Measurements from ENCODE around the gene MGMT.

Gene MGMT

DNA sequence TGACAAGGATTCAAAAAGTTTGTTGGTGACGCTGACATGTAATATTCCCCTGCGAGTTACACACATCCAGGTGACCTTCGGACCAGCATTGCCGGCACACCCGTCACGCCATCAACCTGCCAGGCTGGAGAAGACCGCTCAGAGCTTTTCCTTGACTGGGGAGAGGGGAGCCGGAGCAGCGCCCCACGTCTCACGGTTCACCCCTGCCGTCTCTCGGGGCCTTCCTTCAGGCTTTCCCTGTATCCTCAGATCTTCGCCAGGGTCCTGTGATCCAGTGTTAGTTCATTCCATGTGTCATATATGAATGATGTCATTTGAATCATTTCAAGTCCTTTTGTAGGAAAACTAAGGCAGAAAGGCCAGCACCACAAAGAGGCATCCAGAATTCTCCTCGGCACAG is 127.8 kb downstream of the MGMT start:
- DNase-seq (ENCODE audit: low spot score): no peak

DNA sequence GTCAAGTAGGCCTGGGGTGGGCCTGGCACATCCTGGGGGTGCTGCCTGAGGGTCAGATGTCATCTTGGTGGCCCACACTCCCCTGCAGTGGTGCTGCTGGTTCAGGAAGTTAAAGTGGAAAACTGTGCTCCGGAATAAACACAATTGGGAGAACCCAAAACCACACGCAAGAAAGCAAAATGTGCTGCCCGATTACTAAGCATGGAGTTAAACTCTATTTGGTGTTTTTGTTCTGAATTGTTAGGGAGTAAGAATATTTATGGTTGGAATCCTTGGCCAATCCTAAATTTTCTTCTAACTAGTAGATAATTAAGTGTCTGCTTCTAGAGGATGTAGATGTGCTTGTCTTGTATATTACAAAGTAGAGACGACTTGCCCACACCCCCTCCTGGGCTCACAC is 131.4 kb downstream of the MGMT start:
- DNase-seq (ENCODE audit: low spot score): no peak

DNA sequence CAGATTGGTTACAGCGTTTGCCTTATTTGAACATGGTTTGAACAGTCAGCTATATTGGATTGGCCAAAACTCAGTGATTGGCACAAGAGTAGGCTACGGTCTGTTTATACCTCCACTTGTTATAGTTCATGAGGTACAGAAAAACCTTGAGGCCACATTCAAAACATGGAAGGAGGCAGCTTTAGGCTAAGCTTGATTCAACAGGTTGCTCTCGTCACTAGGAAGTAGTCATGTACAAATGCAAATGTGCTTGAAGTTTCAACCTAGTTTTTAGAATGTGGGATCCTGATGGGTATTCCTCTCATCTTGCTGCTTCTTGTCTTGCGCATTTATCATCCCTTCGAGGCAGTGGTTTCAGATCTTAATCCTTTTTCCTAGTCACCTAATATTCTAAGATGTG is 132.1 kb downstream of the MGMT start:
- DNase-seq (ENCODE audit: low spot score): no peak

DNA sequence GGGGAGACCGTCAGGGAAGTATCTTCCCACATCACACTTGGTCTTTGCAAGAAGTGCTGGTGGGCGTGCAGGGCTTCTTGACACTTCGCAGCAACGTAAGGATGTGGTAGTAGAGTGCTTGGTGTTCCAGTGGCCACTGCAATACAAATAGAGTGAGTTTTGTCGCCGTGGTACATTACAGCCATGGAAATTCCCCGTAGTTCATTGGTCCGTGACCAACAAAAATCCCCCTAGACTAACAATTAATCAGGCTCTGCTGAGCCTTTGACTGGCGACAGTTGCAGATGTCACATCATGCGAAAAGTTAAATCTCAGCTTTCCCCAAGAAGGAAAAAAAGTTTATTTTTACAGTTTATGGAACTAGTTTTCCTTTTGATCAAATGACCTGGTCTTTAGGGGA is 134.7 kb downstream of the MGMT start:
- no peak for DNase-seq (ENCODE audit: low spot score)

DNA sequence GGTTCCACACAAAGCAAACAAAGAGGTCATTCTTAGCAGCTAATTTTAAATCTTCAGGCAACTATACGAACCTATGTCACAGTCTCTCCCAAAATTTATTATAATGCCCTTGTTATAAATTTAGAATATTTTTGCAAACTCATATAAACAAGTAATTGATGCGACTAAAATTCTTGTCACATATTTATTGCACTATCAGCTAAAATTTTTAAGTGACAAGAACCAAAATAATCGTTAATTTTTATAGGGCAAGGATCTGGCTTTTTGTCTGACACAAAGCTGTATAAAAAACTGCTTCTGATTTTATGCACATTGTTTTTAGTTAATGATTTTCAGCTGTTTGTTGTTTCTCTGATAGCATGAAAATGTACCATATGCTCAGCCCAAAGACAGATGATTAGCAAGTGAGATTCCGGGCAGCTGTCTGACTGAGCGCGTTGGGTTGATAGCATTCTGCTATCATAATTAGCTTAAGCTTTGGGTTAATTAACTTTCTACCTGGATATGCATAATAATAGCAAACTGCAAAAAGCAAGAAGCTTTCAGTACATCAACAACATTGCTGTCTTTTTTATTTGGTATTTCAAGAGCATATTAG is 136.0 kb downstream of the MGMT start:
- DNase-seq (ENCODE audit: low spot score): no peak

DNA sequence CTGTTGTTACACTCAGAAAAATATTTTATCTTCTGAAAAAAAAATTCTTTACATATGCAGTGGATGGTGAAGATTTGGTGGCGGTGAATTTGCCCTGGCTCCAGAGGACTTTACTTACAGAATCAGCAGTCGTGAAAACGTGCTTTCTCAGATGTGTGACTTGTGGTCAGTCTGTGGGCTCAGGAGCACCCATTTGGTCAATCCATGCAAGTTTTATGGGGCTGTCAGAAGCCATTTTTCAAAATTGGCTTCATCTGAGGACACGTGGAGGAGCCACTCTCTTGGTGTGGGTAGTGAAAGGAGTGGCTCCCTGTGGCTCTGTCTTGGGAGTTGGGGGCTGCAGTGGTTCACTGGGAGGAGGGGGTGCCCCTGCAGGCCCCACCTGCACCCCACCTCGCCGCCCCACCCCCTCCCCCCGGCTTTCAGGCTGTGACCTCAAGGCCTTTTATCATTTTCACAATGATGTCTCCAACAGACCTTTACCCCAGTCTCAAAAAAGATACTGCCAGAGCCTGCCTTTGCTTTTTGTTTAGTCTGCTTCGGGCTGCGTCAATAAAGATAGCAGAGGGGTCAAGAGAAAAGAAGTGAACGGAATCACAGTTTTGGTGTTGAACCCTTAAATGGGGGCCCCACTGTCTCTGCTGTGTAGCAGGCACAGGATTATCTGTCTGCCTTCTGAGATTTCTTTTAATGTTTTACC is 137.4 kb downstream of the MGMT start:
- DNase-seq (ENCODE audit: low spot score): no peak

DNA sequence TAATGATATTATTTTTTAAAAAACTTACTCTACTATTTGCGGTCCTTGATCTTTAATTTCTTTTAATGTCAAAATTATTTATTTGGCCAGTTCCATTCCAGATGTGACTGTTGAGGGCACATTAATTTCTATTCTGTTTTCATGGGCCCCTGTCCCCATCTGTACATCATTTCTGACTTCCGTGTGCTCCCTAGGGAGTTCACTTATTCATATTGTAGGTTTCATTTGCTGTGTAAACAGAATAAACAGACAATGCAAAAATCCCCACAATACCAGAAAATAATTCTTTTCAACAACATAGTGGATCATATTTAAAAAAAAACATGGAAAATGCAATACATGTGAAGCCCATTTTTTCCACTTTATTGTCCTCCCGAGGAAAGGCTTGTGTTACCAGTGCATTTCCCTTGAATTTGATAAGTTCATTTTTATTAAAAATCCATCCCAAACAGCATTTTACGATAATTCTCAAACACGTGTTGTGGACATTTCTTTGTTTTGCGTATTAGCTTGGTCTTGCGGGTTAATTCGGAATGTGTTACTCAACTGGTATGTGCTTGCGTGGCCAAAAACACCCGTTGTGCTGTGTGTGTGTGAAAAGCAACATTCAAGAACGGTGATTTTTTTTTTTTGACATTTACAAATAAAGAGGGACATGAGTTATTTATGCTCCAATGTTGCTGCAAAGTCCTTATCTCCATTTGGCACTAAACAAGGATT is 138.4 kb downstream of the MGMT start:
- DNase-seq (ENCODE audit: low spot score): peak; percentile 10

DNA sequence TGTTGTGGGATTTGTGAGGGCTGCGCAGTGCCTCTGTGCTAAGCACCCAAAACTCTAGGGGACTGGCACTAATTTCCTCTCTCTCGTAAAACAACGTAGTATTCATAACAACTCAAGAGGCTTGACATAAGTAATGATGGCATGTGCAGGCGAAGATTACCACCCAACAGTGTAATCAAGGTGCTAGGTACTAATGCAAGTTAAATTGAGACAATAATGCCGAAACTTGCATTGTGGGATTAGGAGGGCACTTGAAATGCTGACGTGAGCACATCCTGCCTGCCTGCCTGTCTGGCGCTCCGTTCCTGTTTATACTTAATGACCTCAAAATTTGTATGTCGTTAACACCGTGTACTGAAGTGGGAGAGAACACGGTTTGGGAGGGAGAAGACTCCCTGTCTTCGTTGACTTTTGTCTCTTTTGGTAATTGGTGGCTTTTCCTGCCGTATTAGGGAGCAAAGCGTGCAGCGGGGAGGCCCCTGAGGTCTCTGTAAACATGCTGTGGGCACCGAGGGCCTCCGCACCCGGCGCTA is 139.0 kb downstream of the MGMT start:
- DNase-seq (ENCODE audit: low spot score): no peak

DNA sequence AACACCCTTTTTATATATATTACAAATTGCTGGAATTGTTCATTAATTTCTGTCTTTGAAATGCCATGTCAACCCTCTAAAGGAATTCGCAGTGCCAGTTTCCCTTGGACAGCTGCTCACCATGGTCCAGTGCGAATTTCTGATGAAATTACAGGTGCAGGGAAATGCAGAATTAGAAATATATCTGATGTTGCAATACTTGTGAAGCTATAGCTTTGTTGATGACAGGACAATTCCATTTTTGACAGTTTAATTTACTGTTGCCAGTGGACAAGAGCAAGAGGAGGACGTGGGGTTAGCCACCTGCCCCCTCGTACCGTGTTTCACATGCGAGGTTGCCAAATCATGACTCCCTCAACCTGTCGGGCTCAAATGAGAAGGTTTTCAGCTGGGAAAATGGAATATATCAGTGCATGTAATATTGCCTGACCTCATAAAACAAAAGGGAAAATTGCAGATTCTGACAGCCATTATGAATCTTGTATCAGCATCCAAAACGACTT is 140.6 kb downstream of the MGMT start:
- DNase-seq (ENCODE audit: low spot score): no peak

DNA sequence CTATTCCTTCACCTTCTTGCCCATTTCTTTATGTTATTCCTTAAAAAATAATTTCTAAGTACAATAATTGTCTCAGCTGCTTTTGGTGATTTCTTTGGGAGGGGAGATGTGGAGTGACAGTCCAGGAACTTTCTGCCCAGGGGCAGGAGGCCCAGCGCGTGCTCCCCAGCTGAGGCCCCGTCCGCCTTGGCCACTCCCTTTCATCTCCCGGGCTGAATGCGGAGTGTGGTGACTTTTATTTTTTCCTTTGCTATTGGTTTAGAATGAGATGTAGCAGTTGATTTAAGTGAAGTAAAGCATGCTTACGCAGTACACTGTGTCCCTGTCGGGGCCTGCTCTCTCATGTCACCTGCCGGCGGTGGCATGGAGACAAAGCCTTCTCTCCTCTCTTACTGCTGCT is 141.6 kb downstream of the MGMT start:
- DNase-seq (ENCODE audit: low spot score): no peak

DNA sequence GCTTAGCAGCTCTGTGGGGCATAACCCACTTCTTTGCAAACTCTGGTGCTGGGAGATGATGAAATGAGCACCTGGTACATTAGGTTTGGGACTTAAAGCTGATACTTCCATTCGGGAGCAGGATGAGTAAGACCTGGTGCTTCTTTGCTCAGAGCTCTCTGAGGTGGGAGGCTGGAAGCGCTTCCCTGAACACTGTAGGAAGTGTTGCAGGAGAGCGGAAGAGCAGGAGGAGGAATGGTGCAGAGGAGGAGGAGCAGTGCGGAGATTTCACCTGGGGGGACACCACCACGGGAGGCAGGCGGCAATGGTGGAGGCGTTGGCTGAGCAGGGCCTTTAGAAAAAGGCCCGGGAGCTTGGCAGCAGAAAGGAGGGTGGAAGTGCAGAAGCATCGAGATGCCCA is 142.5 kb downstream of the MGMT start:
- DNase-seq (ENCODE audit: low spot score): no peak

DNA sequence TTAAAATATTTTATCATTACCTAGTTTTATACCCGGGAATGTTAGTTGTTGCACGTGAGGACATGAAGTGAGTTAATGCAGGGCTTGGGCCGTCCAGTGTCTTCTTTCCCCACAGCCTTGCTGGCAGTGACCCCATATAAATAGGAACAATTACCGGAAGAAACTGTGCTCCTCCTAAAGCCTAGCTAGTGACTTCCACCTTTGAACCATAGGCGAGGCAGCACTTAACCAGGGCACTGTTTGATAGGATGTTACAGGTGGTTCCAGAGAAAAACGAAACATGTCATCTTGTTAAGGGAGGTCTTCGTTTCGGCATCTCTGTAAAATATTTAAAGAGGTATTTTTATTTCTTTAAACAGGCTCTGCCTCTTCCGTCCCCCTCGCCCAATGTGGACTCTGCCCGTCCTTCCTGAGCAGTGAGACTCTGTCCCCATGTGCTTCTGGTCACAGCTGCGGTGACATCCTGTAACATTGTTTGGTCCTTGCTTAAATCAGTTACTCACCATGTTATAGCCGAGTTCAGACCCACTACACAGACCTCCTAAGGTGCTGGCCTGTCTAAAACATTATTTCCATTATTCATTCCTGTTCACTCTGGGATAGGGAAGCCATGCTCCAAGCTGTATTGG is 145.6 kb downstream of the MGMT start:
- DNase-seq (ENCODE audit: low spot score): no peak

DNA sequence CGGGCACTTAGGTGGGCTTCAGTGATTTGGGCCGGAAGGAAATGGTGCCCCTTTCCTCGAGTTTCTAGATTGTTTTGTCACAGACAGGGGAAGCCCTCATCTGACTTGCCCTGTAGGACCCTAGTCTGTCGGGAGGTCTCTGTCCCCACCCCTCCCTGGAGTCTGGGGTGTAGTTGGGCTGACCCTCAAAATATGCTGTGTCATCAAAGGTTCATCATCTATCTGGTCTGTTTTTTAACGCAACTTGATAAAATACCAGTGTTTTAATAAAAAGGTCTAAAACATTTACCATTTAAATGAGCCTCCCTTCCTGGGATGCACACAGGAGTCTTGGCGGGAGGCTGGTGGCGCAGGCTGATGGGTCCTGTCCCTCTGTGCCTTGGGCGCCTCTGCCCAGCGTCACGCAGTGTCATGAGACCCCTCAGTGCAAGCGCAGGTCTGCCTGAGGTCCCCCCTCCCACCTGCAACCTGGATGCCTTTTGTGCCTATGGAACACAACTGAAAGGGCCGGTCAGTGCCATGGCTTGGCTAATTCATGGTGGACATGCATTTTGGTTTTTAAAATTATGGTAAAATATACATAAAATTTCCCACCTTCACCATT is 146.4 kb downstream of the MGMT start:
- no peak for DNase-seq (ENCODE audit: low spot score)

DNA sequence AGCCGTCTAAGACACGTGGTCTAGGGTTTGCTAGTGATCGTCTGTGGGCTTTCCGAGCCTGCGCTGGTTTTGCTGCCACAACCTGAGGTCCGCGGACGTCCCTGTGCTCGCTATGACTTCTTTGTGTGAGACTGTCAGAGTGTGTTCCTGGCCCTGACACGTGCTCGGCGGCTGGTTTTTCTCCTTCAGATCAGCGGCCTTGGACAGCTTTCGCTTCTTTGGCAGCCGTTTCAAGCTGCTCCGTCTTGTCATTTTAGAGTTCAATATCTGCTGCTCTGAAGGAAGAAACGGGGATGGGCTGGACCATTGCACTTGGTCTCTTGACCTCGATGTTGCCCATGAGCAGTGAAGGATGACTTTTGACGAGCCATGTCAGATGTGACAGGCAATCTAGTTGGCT is 147.3 kb downstream of the MGMT start:
- DNase-seq (ENCODE audit: low spot score): no peak

DNA sequence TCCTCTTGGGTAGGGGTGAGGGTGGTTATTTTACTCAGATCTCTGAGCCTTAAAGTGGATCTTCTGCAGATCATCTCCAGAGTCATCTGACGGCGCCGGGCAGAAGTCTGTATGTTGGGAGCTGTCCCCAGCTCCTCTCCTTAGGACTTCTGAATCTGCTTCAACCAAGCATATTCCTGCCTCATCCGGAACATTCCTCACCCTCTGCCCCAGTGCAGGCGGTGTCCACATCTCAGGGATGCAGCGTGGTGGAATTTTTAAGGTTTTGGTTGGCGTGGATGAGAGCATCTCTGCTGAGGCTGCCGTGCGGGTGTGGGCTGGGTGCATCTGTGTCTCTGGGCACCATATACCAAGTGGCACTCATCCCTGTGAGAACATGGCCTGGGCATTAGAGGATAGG is 148.3 kb downstream of the MGMT start:
- no peak for DNase-seq (ENCODE audit: low spot score)

DNA sequence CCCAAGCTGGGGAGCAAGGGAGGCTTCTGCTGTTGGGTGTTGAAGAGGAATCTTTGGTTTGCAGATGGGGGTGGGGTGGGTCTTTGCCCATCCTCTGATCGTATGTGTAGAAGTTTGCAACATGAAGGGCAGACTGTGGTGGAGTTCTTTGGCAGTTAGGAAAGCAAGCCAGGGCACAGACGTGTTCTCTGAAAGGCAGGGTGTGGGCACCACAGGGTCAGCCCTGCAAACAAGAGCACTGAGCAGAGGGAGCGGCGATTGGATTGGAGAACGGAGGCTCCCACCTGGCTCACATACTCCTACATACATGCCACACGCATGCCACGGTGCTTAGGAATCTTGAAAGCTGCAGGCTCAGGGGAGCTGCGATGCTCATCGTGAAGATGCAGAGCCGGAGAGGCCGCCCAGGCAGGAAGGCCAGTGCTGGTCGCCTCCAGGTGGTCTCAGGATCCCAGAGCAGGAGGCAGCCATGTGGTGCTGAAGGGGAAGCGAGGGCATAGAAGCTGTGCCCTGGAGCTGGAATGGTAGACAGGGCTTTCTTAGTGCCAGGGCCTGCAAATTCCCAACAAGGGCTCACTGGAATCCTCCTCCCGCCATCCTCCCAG is 149.0 kb downstream of the MGMT start:
- no peak for DNase-seq (ENCODE audit: low spot score)

DNA sequence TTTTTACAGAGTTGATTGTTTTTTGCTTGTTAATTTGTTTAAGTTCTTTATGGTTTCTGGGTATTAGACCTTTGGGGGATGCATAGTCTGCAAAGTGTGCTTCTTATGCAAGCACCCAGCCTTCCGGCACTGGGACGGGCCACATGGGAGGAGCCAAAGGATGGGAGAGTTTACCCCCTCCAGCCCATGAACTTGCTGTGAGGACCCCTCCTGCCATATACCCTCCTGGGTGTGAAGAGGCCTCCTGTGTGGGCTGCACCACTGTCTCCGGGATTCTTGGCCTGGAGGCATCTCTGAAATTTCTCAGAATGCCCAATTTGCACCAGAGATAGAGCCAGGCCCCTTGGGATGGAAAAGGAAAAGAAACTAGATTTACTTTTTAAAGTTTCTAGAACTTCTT is 150.7 kb downstream of the MGMT start:
- no peak for DNase-seq (ENCODE audit: low spot score)

DNA sequence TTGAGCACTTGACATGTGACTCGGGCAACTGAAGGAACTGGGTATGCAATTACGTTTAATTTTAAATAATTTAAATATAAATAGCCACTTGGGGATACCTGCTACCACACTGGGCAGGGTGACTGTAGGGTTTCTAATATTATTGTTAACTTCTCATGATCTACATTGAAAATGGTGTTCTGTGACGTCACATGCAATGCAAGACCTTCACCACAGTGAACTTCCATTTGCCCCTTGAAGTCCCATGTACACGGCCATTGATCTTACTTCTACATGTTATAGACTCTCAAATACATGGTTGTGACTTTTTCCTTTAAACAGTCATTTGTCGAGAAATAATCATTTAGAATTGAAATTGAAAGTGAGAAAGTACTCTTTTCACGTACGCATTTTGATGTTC is 154.0 kb downstream of the MGMT start:
- no peak for DNase-seq (ENCODE audit: low spot score)

DNA sequence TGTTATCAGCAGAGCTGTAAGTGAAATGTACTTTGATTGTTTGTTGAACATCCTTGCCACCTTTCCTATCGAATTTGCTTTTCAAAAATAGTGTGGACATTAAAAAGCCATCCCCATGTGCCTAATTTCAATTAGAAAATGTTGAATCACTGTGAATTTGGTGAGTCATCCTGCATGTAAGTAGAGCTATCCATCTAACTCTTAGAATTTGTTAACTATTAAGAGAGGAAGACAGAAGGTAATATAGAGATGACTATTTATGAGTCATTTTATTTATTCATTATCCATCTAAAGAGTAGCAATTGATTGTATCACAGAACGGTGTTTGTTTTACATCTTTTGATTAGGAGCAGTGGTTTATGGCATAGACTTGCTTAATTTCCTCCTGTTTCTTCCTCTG is 154.7 kb downstream of the MGMT start:
- no peak for DNase-seq (ENCODE audit: low spot score)

DNA sequence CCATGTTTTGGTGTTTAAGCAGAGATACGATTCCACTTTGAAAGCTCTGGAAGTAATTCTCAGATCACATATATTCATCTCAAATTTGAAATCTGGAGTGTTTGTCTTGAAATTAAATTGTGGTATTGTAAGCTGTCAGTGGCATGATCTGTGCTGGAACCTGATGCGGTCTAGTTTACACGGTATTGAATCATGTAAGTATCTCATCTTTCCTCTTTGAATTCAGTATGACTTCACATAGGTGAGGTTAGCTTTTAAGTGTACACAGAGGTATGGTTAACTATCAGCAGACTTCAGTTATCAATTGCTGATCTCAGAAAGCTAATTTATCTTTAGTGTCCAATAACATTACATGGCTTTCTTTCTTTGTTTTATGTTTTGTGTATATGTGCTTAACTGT is 155.2 kb downstream of the MGMT start:
- DNase-seq (ENCODE audit: low spot score): no peak

DNA sequence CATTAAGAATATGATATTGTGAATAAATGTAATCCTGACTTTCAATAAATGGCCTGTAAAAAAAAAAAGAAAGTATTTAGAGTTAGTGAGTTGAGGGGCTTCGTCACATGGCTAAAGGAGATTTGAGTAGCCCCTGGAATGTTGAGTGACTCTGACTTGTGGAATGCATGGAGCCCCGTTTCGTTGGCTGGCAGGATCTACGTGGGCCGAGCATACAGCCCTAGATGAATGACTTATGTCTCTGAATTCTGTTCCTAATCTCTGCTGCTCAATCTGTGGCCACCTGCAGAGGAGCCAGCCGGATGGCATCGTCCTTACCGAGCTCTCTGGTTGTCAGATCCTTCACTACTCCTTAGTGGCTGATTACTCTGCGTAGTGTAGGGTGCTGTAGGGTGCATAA is 155.7 kb downstream of the MGMT start:
- no peak for DNase-seq (ENCODE audit: low spot score)

DNA sequence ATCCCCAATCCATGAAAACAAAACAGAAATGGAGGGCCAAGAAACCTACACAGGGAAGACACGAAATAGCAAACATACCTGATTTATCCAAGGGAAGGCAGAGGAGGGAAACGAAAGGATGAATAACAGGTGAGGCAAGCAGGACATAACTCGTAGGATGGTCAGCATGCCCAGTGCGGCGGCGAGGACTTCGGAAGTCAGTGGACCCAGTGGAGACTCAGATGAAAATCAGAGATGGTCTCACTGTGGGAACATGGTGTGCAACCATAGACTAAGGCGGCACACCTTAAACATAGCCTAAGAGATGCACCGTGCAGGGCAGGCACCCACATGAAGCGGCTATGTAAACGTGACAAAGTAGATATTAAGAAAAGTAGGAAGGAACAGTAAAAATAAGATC is 157.5 kb downstream of the MGMT start:
- DNase-seq (ENCODE audit: low spot score): no peak
